ENCODE measurements around the gene AMIGO3.
"Not testable (repeated sequence)": the region's sequence is repeated elsewhere in the genome, so short reads cannot be mapped to it uniquely, and the experiment has no call there.

The AMIGO3 gene

GRCh38 chr3:49699281-49699979, 20.1 kb downstream of the AMIGO3 start:
- Histone ChIP-seq H3K9ac (ENCODE audit: low read depth, low read length) (no peak overlapping the region), H3K36me3 (ENCODE audit: control insufficient read depth, insufficient read depth, low read length) (peaks cover 32% of the 10 kb centered on the region), H3K4me3 (ENCODE audit: low read depth, low read length) (no peak overlapping the region), H3K4me1 (ENCODE audit: control insufficient read depth, insufficient read depth, low read length) (no peaks in the 10 kb centered on the region), H3K27ac (ENCODE audit: low read depth, low read length) (no peak overlapping the region), H3K27me3 (ENCODE audit: control insufficient read depth, insufficient read depth, low read length) (no peaks in the 10 kb centered on the region), H3K9me3 (ENCODE audit: control insufficient read depth, insufficient read depth, low read length) (no peaks in the 10 kb centered on the region)

- H3K27ac ChIP-seq (ENCODE audit: low read depth, low read length); H3K27me3 ChIP-seq (ENCODE audit: control insufficient read depth, insufficient read depth, low read length); H3K9ac ChIP-seq (ENCODE audit: low read depth, low read length); H3K9me3 ChIP-seq (ENCODE audit: control insufficient read depth, insufficient read depth, low read length); H3K4me3 ChIP-seq (ENCODE audit: low read depth, low read length); H3K4me1 ChIP-seq (ENCODE audit: control insufficient read depth, insufficient read depth, low read length): not testable (repeated sequence)
- peaks cover 14% of the 10 kb centered on the region; the same call in 1 of the 2 replicates for H3K36me3 ChIP-seq (ENCODE audit: control insufficient read depth, insufficient read depth, low read length)
Observed at GRCh38 chr3:49695350-49696015, 24.0 kb downstream of the AMIGO3 start.

GRCh38 chr3:49694409-49695070, 24.9 kb downstream of the AMIGO3 start:
- H3K27ac ChIP-seq (ENCODE audit: low read depth, low read length); H3K4me1 ChIP-seq (ENCODE audit: control insufficient read depth, insufficient read depth, low read length); H3K9ac ChIP-seq (ENCODE audit: low read depth, low read length); H3K4me3 ChIP-seq (ENCODE audit: low read depth, low read length); H3K9me3 ChIP-seq (ENCODE audit: control insufficient read depth, insufficient read depth, low read length); H3K36me3 ChIP-seq (ENCODE audit: control insufficient read depth, insufficient read depth, low read length); H3K27me3 ChIP-seq (ENCODE audit: control insufficient read depth, insufficient read depth, low read length): not testable (repeated sequence)

GRCh38 chr3:49691481-49691880, 28.0 kb downstream of the AMIGO3 start:
- H3K27me3 ChIP-seq (ENCODE audit: control insufficient read depth, insufficient read depth, low read length); H3K27ac ChIP-seq (ENCODE audit: low read depth, low read length); H3K36me3 ChIP-seq (ENCODE audit: control insufficient read depth, insufficient read depth, low read length); H3K4me3 ChIP-seq (ENCODE audit: low read depth, low read length); H3K9me3 ChIP-seq (ENCODE audit: control insufficient read depth, insufficient read depth, low read length); H3K9ac ChIP-seq (ENCODE audit: low read depth, low read length); H3K4me1 ChIP-seq (ENCODE audit: control insufficient read depth, insufficient read depth, low read length): not testable (repeated sequence)

- H3K4me3 ChIP-seq (ENCODE audit: low read depth, low read length): not testable (repeated sequence)
Observed at GRCh38 chr3:49690856-49691255, 28.6 kb downstream of the AMIGO3 start.

GRCh38 chr3:49689908-49690624, 29.4 kb downstream of the AMIGO3 start:
- H3K27me3 ChIP-seq (ENCODE audit: control insufficient read depth, insufficient read depth, low read length); H3K4me1 ChIP-seq (ENCODE audit: control insufficient read depth, insufficient read depth, low read length); H3K9me3 ChIP-seq (ENCODE audit: control insufficient read depth, insufficient read depth, low read length); H3K36me3 ChIP-seq (ENCODE audit: control insufficient read depth, insufficient read depth, low read length): not testable (repeated sequence)
- Histone ChIP-seq H3K9ac (ENCODE audit: low read depth, low read length) (peak overlapping the region; percentile 63), H3K4me3 (ENCODE audit: low read depth, low read length) (peak overlapping the region; percentile 95), H3K27ac (ENCODE audit: low read depth, low read length) (peak overlapping the region; percentile 78)

More at GRCh38 chr3:49690856-49691255, 28.6 kb downstream of the AMIGO3 start:
- not testable (repeated sequence) for H3K27me3 ChIP-seq (ENCODE audit: control insufficient read depth, insufficient read depth, low read length); H3K9me3 ChIP-seq (ENCODE audit: control insufficient read depth, insufficient read depth, low read length); H3K27ac ChIP-seq (ENCODE audit: low read depth, low read length); H3K4me1 ChIP-seq (ENCODE audit: control insufficient read depth, insufficient read depth, low read length); H3K9ac ChIP-seq (ENCODE audit: low read depth, low read length); H3K36me3 ChIP-seq (ENCODE audit: control insufficient read depth, insufficient read depth, low read length)

- no peaks in the 10 kb centered on the region for H3K27me3 ChIP-seq (ENCODE audit: control insufficient read depth, insufficient read depth, low read length)
- no peaks in the 10 kb centered on the region for H3K4me1 ChIP-seq (ENCODE audit: control insufficient read depth, insufficient read depth, low read length)
- peak within 1 kb of the TSS; percentile 78 for H3K27ac ChIP-seq (ENCODE audit: low read depth, low read length)
- H3K4me3 ChIP-seq (ENCODE audit: low read depth, low read length): peak within 1 kb of the TSS; percentile 95
- no peaks in the 10 kb centered on the region for H3K36me3 ChIP-seq (ENCODE audit: control insufficient read depth, insufficient read depth, low read length)
- no peaks in the 10 kb centered on the region for H3K9me3 ChIP-seq (ENCODE audit: control insufficient read depth, insufficient read depth, low read length)
- H3K9ac ChIP-seq (ENCODE audit: low read depth, low read length): peak within 1 kb of the TSS; percentile 63
Observed at GRCh38 chr3:49689046-49689907, 30.2 kb downstream of the AMIGO3 start, which contains the start of the genes MST1 and RNF123. Gene MST1 (minus strand): TSS chr3:49689474. CDS start chr3:49688691, 783 bp downstream. Gene RNF123 (plus strand): TSS chr3:49689557. CDS start chr3:49691166, 1,609 bp downstream.

GRCh38 chr3:49688338-49689045, 31.0 kb downstream of the AMIGO3 start:
- not testable (repeated sequence) for H3K4me1 ChIP-seq (ENCODE audit: control insufficient read depth, insufficient read depth, low read length); H3K36me3 ChIP-seq (ENCODE audit: control insufficient read depth, insufficient read depth, low read length); H3K27me3 ChIP-seq (ENCODE audit: control insufficient read depth, insufficient read depth, low read length); H3K9me3 ChIP-seq (ENCODE audit: control insufficient read depth, insufficient read depth, low read length)
- H3K9ac ChIP-seq (ENCODE audit: low read depth, low read length): 0 out of 2 replicates have a peak overlapping the region, but pooled peaks have one; percentile 43
- peak overlapping the region; percentile 78 for H3K27ac ChIP-seq (ENCODE audit: low read depth, low read length)
- peak overlapping the region; percentile 95 for H3K4me3 ChIP-seq (ENCODE audit: low read depth, low read length)

- H3K4me3 ChIP-seq (ENCODE audit: low read depth, low read length): peak overlapping the region; percentile 74
- peak overlapping the region; percentile 70 for H3K27ac ChIP-seq (ENCODE audit: low read depth, low read length)
- H3K27me3 ChIP-seq (ENCODE audit: control insufficient read depth, insufficient read depth, low read length); H3K4me1 ChIP-seq (ENCODE audit: control insufficient read depth, insufficient read depth, low read length); H3K9me3 ChIP-seq (ENCODE audit: control insufficient read depth, insufficient read depth, low read length): not testable (repeated sequence)
- 0 out of 2 replicates have a peak overlapping the region, but pooled peaks have one; percentile 63 for H3K9ac ChIP-seq (ENCODE audit: low read depth, low read length)
- H3K36me3 ChIP-seq (ENCODE audit: control insufficient read depth, insufficient read depth, low read length): peaks cover 15% of the 10 kb centered on the region
Observed at GRCh38 chr3:49687424-49687795, 32.1 kb downstream of the AMIGO3 start.
